Mesothelial cell of epicardium (in vitro differentiated cells): ENCODE data around the gene SEPHS2. TPM values are rescaled to one million over a fixed set of nuclear protein-coding genes. Genes with fewer than 3 reads are reported as not detected.
"Not testable (repeated sequence)": the region's sequence is repeated elsewhere in the genome, so short reads cannot be mapped to it uniquely, and the experiment has no call there.

ENCODE experiments used
- DNase-seq, 2 experiments: peaks; one replicate each; pipeline ENCODE4 v3.0.0; 2021; ENCODE audit warnings: low spot score in 2 of 2; ENCODE audit not compliant: unreplicated experiment in 2 of 2
- H3K27ac Mint-ChIP-seq: 2 replicates; pipeline ENCODE4 v1.8.0; 2021; ENCODE audit warnings: mixed read lengths
- H3K27me3 Mint-ChIP-seq: 2 replicates; pipeline ENCODE4 v1.8.0; 2021; ENCODE audit warnings: low read depth, mixed read lengths
- H3K36me3 Mint-ChIP-seq: 2 replicates; pipeline ENCODE4 v1.8.0; 2021; ENCODE audit warnings: mixed read lengths
- H3K4me1 Mint-ChIP-seq: 2 replicates; pipeline ENCODE4 v1.8.0; 2021; ENCODE audit warnings: mixed read lengths
- H3K4me3 Mint-ChIP-seq: 2 replicates; pipeline ENCODE4 v1.8.0; 2021; ENCODE audit warnings: mild to moderate bottlenecking, moderate library complexity, mixed read lengths
- H3K9me3 Mint-ChIP-seq: 2 replicates; pipeline ENCODE4 v1.8.0; 2021; ENCODE audit warnings: mixed read lengths
- total RNA-seq: library from RNA; stranded (reverse); gene quantifications from 3 replicates; pipeline ENCODE4 v1.2.1, GENCODE V29; 2021
- TF ChIP-seq, protein P1 (sequence below): fragments of 200-600 bp; sonication (generic); IDR thresholded peaks from one replicate; pipeline ENCODE4 v1.5.0; 2021; ENCODE audit warnings: antibody characterized with exemption; ENCODE audit not compliant: unreplicated experiment

Gene SEPHS2
- total RNA-seq, 1 donor from 2014 or later = 29.3 TPM

- Mint-ChIP-seq H3K27me3 (peaks cover 4% of the 10 kb centered on the region), H3K9me3 (no peaks in the 10 kb centered on the region), H3K36me3 (no peaks in the 10 kb centered on the region), H3K4me1 (no peaks in the 10 kb centered on the region), H3K4me3 (no peak overlapping the region), H3K27ac (no peak overlapping the region)
- TF ChIP-seq, protein P1, sequence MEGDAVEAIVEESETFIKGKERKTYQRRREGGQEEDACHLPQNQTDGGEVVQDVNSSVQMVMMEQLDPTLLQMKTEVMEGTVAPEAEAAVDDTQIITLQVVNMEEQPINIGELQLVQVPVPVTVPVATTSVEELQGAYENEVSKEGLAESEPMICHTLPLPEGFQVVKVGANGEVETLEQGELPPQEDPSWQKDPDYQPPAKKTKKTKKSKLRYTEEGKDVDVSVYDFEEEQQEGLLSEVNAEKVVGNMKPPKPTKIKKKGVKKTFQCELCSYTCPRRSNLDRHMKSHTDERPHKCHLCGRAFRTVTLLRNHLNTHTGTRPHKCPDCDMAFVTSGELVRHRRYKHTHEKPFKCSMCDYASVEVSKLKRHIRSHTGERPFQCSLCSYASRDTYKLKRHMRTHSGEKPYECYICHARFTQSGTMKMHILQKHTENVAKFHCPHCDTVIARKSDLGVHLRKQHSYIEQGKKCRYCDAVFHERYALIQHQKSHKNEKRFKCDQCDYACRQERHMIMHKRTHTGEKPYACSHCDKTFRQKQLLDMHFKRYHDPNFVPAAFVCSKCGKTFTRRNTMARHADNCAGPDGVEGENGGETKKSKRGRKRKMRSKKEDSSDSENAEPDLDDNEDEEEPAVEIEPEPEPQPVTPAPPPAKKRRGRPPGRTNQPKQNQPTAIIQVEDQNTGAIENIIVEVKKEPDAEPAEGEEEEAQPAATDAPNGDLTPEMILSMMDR = no peak
- DNase-seq = no peak
Observed at GRCh38 chr16:30473231-30474073, 27.8 kb upstream of the SEPHS2 start.

DNA sequence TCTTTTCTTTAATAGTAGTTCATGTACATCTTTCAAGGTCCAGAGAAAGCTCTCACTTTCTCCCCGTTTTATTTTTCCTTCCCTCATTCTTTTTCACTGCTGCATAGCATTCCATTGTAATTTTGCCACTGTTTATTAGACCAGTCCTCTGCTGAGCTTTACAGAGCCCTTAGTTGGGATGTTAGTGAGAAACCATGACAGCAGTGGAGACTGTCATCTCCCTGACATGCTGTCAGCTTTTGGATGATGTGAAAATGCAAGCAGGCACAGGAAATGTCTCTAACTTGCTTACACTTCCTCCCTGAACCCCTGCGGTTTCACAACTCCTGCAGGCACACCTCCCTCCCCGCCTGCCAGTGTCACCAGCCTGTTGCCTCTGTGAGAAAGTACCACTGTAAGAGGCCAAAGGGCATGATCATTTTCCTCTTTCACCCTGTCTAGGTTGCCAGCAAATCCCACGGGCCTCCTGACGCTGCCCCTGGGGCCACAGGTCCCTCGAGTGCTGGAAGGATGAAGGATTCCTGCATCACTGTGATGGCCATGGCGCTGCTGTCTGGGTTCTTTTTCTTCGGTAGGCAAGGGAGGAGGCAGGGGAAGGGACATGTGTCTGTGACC lies 26.8 kb upstream of the SEPHS2 start, which contains the start of gene ITGAL:
ITGAL (plus strand) TSS at position 415 of the 615 bp plus-strand sequence; CDS start at position 511, 96 bp downstream.
- no peak within 1 kb of the TSS for H3K4me3 Mint-ChIP-seq
- H3K9me3 Mint-ChIP-seq = no peaks in the 10 kb centered on the region
- H3K4me1 Mint-ChIP-seq = peaks cover 4% of the 10 kb centered on the region
- no peaks in the 10 kb centered on the region for H3K36me3 Mint-ChIP-seq
- H3K27ac Mint-ChIP-seq = no peak within 1 kb of the TSS
- peaks cover 1% of the 10 kb centered on the region for H3K27me3 Mint-ChIP-seq
- DNase-seq = no peak
- TF ChIP-seq, protein P1 = no peak

DNA sequence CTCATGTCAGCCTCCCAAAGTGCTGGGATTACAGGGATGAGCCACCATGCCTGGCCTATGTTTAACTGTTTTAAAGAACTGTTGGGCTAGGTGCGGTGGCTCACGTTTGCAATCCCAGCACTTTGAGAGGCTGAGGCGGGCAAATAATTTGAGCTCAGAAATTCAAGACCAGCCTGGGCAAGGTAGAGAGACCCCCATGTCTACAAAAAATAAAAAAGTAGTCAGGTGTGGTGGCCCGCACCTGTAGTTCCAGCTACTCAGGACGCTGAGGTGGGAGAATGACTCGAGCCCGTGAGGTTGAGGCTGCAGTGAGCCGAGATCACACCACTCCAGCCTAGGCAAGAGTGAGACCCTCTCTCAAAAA lies 24.9 kb upstream of the SEPHS2 start:
- Mint-ChIP-seq H3K4me3 (no peak overlapping the region), H3K36me3 (no peaks in the 10 kb centered on the region), H3K4me1 (peaks cover 4% of the 10 kb centered on the region)

DNA sequence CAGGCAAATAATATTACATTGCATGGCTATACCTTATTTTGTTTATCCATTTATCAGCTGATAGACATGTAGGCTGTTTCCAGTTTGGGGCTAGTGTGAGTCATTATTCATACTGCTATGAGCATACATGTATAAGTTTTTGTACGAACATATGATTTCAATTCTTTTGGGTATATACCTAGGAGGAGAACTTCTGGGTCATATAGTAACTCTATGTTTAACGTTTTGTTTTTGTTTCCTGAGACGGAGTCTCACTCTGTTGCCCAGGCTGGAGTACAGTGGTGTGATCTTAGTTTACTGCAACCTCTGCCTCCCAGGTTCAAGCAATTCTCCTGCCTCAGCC lies 24.5 kb upstream of the SEPHS2 start:
- DNase-seq = no peak
- H3K27me3 Mint-ChIP-seq = no peaks in the 10 kb centered on the region
- H3K4me3 Mint-ChIP-seq = no peak overlapping the region

More for the DNA sequence above, 24.9 kb upstream of the SEPHS2 start:
- DNase-seq = no peak
- H3K27ac Mint-ChIP-seq = no peak overlapping the region
- no peaks in the 10 kb centered on the region for H3K27me3 Mint-ChIP-seq
- TF ChIP-seq, protein P1 = no peak
- no peaks in the 10 kb centered on the region for H3K9me3 Mint-ChIP-seq

GRCh38 chr16:30464078-30464477 lies 18.4 kb upstream of the SEPHS2 start:
- DNase-seq = no peak
- no peaks in the 10 kb centered on the region for H3K36me3 Mint-ChIP-seq
- no peak overlapping the region for H3K27ac Mint-ChIP-seq
- H3K4me1 Mint-ChIP-seq = peaks cover 6% of the 10 kb centered on the region
- no peaks in the 10 kb centered on the region for H3K27me3 Mint-ChIP-seq
- no peak overlapping the region for H3K4me3 Mint-ChIP-seq
- H3K9me3 Mint-ChIP-seq = peaks cover 3% of the 10 kb centered on the region
- TF ChIP-seq, protein P1 = no peak

More for the DNA sequence above, 24.5 kb upstream of the SEPHS2 start:
- no peak overlapping the region for H3K27ac Mint-ChIP-seq
- H3K4me1 Mint-ChIP-seq = peaks cover 4% of the 10 kb centered on the region
- no peaks in the 10 kb centered on the region for H3K36me3 Mint-ChIP-seq
- TF ChIP-seq, protein P1 = no peak
- H3K9me3 Mint-ChIP-seq = no peaks in the 10 kb centered on the region

DNA sequence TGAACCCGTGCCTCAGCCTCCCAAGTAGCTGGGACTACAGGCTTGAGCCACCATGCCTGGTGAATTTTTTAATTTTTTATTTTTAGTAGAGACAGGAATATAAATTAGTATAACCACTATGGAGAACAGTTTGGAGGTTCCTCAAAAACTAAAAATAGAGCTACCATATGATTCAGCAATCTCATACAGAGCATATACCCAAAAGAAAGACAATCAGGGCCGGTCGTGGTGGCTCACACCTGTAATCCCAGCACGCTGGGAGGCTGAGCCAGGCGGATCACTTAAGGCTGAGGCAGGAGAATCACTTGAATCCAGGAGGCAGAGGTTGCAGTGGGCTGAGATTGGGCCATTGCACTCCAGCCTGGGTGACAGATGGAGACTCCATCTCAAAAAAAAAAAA lies 15.8 kb upstream of the SEPHS2 start:
- H3K36me3 Mint-ChIP-seq, H3K4me3 Mint-ChIP-seq, H3K9me3 Mint-ChIP-seq, H3K4me1 Mint-ChIP-seq, H3K27ac Mint-ChIP-seq, H3K27me3 Mint-ChIP-seq, DNase-seq: not testable (repeated sequence)
